Stimulated activated effector memory CD8-positive, alpha-beta T cell treated with anti-CD3 and anti-CD28 coated beads, Interleukin-12 subunit alpha, Interleukin-12 subunit beta, amount 100 ng/mL, for 72 hours (primary cell): ENCODE measurements around the gene AAGAB.
"Not testable (repeated sequence)": the region's sequence is repeated elsewhere in the genome, so short reads cannot be mapped to it uniquely, and the experiment has no call there.

ENCODE experiments used
- ATAC-seq: fragments of 150-1000 bp; cut with Tn5 transposase; 2 replicates; pipeline ENCODE4 v1.10.0; 2021
- DNase-seq, 2 donors: peaks; one replicate each; pipeline ENCODE4 v3.0.0; 2021 to 2022; ENCODE audit warnings: low spot score in 2 of 2
- H3K27ac Mint-ChIP-seq: one replicate; pipeline ENCODE4 v1.8.0; 2022; ENCODE audit warnings: mild to moderate bottlenecking, mixed read lengths
- H3K36me3 Mint-ChIP-seq: one replicate; pipeline ENCODE4 v1.8.0; 2022; ENCODE audit warnings: mild to moderate bottlenecking, mixed read lengths
- H3K4me1 Mint-ChIP-seq: one replicate; pipeline ENCODE4 v1.8.0; 2022; ENCODE audit warnings: mixed read lengths
- H3K4me3 Mint-ChIP-seq: one replicate; pipeline ENCODE4 v1.8.0; 2022; ENCODE audit warnings: mild to moderate bottlenecking, mixed read lengths
- H3K9me3 Mint-ChIP-seq: one replicate; pipeline ENCODE4 v1.8.0; 2022; ENCODE audit warnings: mixed read lengths

Gene AAGAB

GRCh38 chr15:67166280-67167009 is 88.0 kb downstream of the AAGAB start:
- peaks cover 67% of the 10 kb centered on the region for H3K36me3 Mint-ChIP-seq
- H3K4me3 Mint-ChIP-seq, result no peak overlapping the region
- DNase-seq, result no peak
- no peak for ATAC-seq
- H3K27ac Mint-ChIP-seq, result peak overlapping the region; percentile 75
- H3K4me1 Mint-ChIP-seq, result peaks cover 57% of the 10 kb centered on the region
- no peaks in the 10 kb centered on the region for H3K9me3 Mint-ChIP-seq

- Mint-ChIP-seq H3K36me3 (peaks cover 59% of the 10 kb centered on the region), H3K4me1 (peaks cover 54% of the 10 kb centered on the region), H3K27ac (peak overlapping the region; percentile 75), H3K9me3 (no peaks in the 10 kb centered on the region), H3K4me3 (no peak overlapping the region)
- DNase-seq, result no peak
- ATAC-seq, result no peak
Observed at GRCh38 chr15:67165254-67166253, 88.9 kb downstream of the AAGAB start.

- Mint-ChIP-seq H3K4me1 (peaks cover 47% of the 10 kb centered on the region), H3K9me3 (no peaks in the 10 kb centered on the region), H3K27ac (peak overlapping the region; percentile 43), H3K4me3 (no peak overlapping the region), H3K36me3 (peaks cover 51% of the 10 kb centered on the region)
- DNase-seq (no peak), ATAC-seq (no peak)
Observed at GRCh38 chr15:67164811-67165253, 89.6 kb downstream of the AAGAB start.

GRCh38 chr15:67164401-67164791 is 90.1 kb downstream of the AAGAB start:
- Mint-ChIP-seq H3K9me3 (no peaks in the 10 kb centered on the region), H3K27ac (peak overlapping the region; percentile 43), H3K4me3 (no peak overlapping the region)

GRCh38 chr15:67163180-67163579 is 91.3 kb downstream of the AAGAB start:
- no peak for ATAC-seq
- peak overlapping the region; percentile 3 for H3K27ac Mint-ChIP-seq
- peaks cover 38% of the 10 kb centered on the region for H3K4me1 Mint-ChIP-seq
- H3K4me3 Mint-ChIP-seq, result no peak overlapping the region
- peaks cover 45% of the 10 kb centered on the region for H3K36me3 Mint-ChIP-seq
- no peaks in the 10 kb centered on the region for H3K9me3 Mint-ChIP-seq
- no peak for DNase-seq

More at GRCh38 chr15:67164401-67164791, 90.1 kb downstream of the AAGAB start:
- DNase-seq (no peak), ATAC-seq (no peak)
- peaks cover 51% of the 10 kb centered on the region for H3K36me3 Mint-ChIP-seq
- H3K4me1 Mint-ChIP-seq, result peaks cover 43% of the 10 kb centered on the region

GRCh38 chr15:67161881-67162280 is 92.6 kb downstream of the AAGAB start:
- Mint-ChIP-seq H3K27ac (peak overlapping the region; percentile 3), H3K9me3 (no peaks in the 10 kb centered on the region), H3K4me1 (peaks cover 47% of the 10 kb centered on the region)

GRCh38 chr15:67161412-67161811 is 93.0 kb downstream of the AAGAB start:
- peaks cover 49% of the 10 kb centered on the region for H3K4me1 Mint-ChIP-seq
- H3K4me3 Mint-ChIP-seq, result no peak overlapping the region
- no peak for DNase-seq
- H3K27ac Mint-ChIP-seq, result no peak overlapping the region
- ATAC-seq, result no peak
- peaks cover 37% of the 10 kb centered on the region for H3K36me3 Mint-ChIP-seq
- no peaks in the 10 kb centered on the region for H3K9me3 Mint-ChIP-seq

More at GRCh38 chr15:67161881-67162280, 92.6 kb downstream of the AAGAB start:
- Mint-ChIP-seq H3K36me3 (peaks cover 40% of the 10 kb centered on the region), H3K4me3 (no peak overlapping the region)
- DNase-seq, result no peak
- no peak for ATAC-seq

- Mint-ChIP-seq H3K9me3 (no peaks in the 10 kb centered on the region), H3K4me1 (peaks cover 57% of the 10 kb centered on the region), H3K4me3 (no peak overlapping the region), H3K27ac (no peak overlapping the region), H3K36me3 (peaks cover 15% of the 10 kb centered on the region)
- ATAC-seq (no peak), DNase-seq (no peak)
Observed at GRCh38 chr15:67158367-67158766, 96.1 kb downstream of the AAGAB start.

GRCh38 chr15:67157521-67158252 is 96.8 kb downstream of the AAGAB start:
- H3K9me3 Mint-ChIP-seq, result no peaks in the 10 kb centered on the region
- peak overlapping the region; percentile 72 for H3K27ac Mint-ChIP-seq
- DNase-seq, result no peak
- peaks cover 18% of the 10 kb centered on the region for H3K36me3 Mint-ChIP-seq
- H3K4me1 Mint-ChIP-seq, result peaks cover 55% of the 10 kb centered on the region
- ATAC-seq, result no peak
- H3K4me3 Mint-ChIP-seq, result no peak overlapping the region

GRCh38 chr15:67156834-67157233 is 97.6 kb downstream of the AAGAB start:
- Mint-ChIP-seq H3K36me3 (peaks cover 21% of the 10 kb centered on the region), H3K4me3 (no peak overlapping the region), H3K27ac (no peak overlapping the region), H3K9me3 (no peaks in the 10 kb centered on the region), H3K4me1 (peaks cover 52% of the 10 kb centered on the region)
- DNase-seq (no peak), ATAC-seq (peak; percentile 98)

- Mint-ChIP-seq H3K9me3 (no peaks in the 10 kb centered on the region), H3K4me3 (no peak overlapping the region), H3K36me3 (peaks cover 21% of the 10 kb centered on the region), H3K27ac (peak overlapping the region; percentile 15), H3K4me1 (peaks cover 48% of the 10 kb centered on the region)
- ATAC-seq (no peak), DNase-seq (no peak)
Observed at GRCh38 chr15:67156426-67156825, 98.0 kb downstream of the AAGAB start.

GRCh38 chr15:67154249-67154648 is 100.2 kb downstream of the AAGAB start:
- no peak for DNase-seq
- peaks cover 29% of the 10 kb centered on the region for H3K36me3 Mint-ChIP-seq
- peaks cover 60% of the 10 kb centered on the region for H3K4me1 Mint-ChIP-seq
- no peak for ATAC-seq
- H3K9me3 Mint-ChIP-seq, result no peaks in the 10 kb centered on the region
- H3K27ac Mint-ChIP-seq, result no peak overlapping the region
- no peak overlapping the region for H3K4me3 Mint-ChIP-seq

- not testable (repeated sequence) for DNase-seq, ATAC-seq, H3K4me3 Mint-ChIP-seq, H3K9me3 Mint-ChIP-seq
- Mint-ChIP-seq H3K27ac (peak overlapping the region; percentile 83), H3K4me1 (peaks cover 68% of the 10 kb centered on the region), H3K36me3 (peaks cover 28% of the 10 kb centered on the region)
Observed at GRCh38 chr15:67153044-67153443, 101.4 kb downstream of the AAGAB start.

- H3K9me3 Mint-ChIP-seq, result no peaks in the 10 kb centered on the region
- H3K4me1 Mint-ChIP-seq, result peaks cover 68% of the 10 kb centered on the region
- H3K27ac Mint-ChIP-seq, result peak overlapping the region; percentile 83
- DNase-seq, result no peak
- H3K36me3 Mint-ChIP-seq, result peaks cover 22% of the 10 kb centered on the region
- H3K4me3 Mint-ChIP-seq, result no peak overlapping the region
- no peak for ATAC-seq
Observed at GRCh38 chr15:67152429-67152828, 102.0 kb downstream of the AAGAB start.
